ENCODE measurements around the gene ARHGAP15.

Gene ARHGAP15

GRCh38 chr2:143229952-143230351 is 100.7 kb downstream of the ARHGAP15 start:
- no peak for DNase-seq

GRCh38 chr2:143230506-143231253 is 101.5 kb downstream of the ARHGAP15 start:
- DNase-seq, result no peak

- DNase-seq, result no peak
Observed at GRCh38 chr2:143231254-143231645, 102.0 kb downstream of the ARHGAP15 start.

- DNase-seq, result no peak
Observed at GRCh38 chr2:143237146-143237777, 108.0 kb downstream of the ARHGAP15 start.

- DNase-seq, result no peak
Observed at GRCh38 chr2:143241403-143242088, 112.3 kb downstream of the ARHGAP15 start.

- no peak for DNase-seq
Observed at GRCh38 chr2:143246246-143246645, 117.0 kb downstream of the ARHGAP15 start.

- no peak for DNase-seq
Observed at GRCh38 chr2:143246815-143247744, 117.9 kb downstream of the ARHGAP15 start.

GRCh38 chr2:143248631-143249030 is 119.4 kb downstream of the ARHGAP15 start:
- no peak for DNase-seq

GRCh38 chr2:143251681-143252080 is 122.5 kb downstream of the ARHGAP15 start:
- DNase-seq, result no peak

- DNase-seq, result no peak
Observed at GRCh38 chr2:143252138-143252907, 123.1 kb downstream of the ARHGAP15 start.

GRCh38 chr2:143254110-143254509 is 124.9 kb downstream of the ARHGAP15 start:
- DNase-seq, result no peak

- no peak for DNase-seq
Observed at GRCh38 chr2:143255086-143255485, 125.9 kb downstream of the ARHGAP15 start.

- DNase-seq, result no peak
Observed at GRCh38 chr2:143255899-143256298, 126.7 kb downstream of the ARHGAP15 start.

GRCh38 chr2:143258126-143258892 is 129.1 kb downstream of the ARHGAP15 start:
- no peak for DNase-seq

GRCh38 chr2:143259368-143259958 is 130.2 kb downstream of the ARHGAP15 start:
- DNase-seq, result peak; percentile 59 to 69

- DNase-seq, result no peak
Observed at GRCh38 chr2:143261986-143262385, 132.8 kb downstream of the ARHGAP15 start.

- no peak for DNase-seq
Observed at GRCh38 chr2:143262389-143262788, 133.2 kb downstream of the ARHGAP15 start.

GRCh38 chr2:143263066-143263625 is 133.9 kb downstream of the ARHGAP15 start:
- DNase-seq, result no peak

GRCh38 chr2:143264851-143265250 is 135.6 kb downstream of the ARHGAP15 start:
- no peak for DNase-seq

- no peak for DNase-seq
Observed at GRCh38 chr2:143279672-143280071, 150.5 kb downstream of the ARHGAP15 start.
